AG08395 (cell line): ENCODE data around the gene NMNAT1.
"Not testable (repeated sequence)": the region's sequence is repeated elsewhere in the genome, so short reads cannot be mapped to it uniquely, and the experiment has no call there.

Experiments
- DNase-seq: peaks from one replicate; pipeline ENCODE4 v3.0.0; 2012; ENCODE audit warnings: mixed read lengths, low spot score

Gene NMNAT1

GRCh38 chr1:9920606-9921005 lies 22.7 kb upstream of the NMNAT1 start:
- DNase-seq, result no peak

- no peak for DNase-seq
Measured at GRCh38 chr1:9922342-9922741, 20.9 kb upstream of the NMNAT1 start.

- no peak for DNase-seq
Measured at GRCh38 chr1:9927259-9927658, 16.0 kb upstream of the NMNAT1 start.

DNA sequence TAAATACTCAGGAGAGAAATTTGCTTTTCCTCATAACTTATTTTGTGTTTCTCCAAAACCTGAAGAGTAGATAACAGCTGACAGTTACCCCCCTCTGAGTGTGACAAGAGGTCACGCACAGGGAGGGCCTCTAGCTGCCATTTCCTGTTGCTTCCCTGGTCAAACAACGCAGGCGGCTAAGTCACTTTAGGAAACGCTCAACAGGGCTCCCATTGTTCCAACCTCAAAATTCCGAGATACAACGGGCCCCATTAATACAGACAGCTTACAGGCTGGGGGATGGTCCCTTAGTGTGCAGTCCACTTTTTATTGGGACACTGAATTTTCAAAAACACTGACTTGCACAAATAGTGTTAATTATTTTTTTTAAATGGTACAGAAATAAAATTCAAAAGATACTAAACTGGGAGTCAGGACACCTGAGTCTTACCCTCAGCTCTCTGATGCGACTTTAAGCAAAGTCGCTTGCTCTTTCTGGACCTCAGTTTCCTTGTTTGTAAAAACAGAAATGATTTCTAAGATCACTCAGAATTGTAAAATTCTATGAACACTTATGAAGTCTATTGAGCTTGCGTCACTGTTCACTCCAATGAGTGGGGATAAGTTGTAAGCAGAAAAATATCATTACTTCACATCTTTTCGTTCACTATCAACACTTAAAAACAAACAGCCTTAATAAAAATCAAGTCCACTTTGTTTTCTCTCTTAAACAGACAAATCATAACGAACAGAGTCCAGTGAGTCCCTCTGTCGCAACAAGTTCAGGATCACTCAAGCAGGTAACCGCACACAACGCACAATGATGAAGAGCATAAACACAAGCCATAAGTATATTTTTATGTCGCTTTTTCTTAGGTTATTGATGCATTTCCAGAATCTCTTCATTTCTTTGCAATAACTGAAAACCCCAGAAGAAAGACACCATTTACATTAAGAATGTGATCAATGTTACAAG lies 13.6 kb upstream of the NMNAT1 start:
- DNase-seq, result no peak

DNA sequence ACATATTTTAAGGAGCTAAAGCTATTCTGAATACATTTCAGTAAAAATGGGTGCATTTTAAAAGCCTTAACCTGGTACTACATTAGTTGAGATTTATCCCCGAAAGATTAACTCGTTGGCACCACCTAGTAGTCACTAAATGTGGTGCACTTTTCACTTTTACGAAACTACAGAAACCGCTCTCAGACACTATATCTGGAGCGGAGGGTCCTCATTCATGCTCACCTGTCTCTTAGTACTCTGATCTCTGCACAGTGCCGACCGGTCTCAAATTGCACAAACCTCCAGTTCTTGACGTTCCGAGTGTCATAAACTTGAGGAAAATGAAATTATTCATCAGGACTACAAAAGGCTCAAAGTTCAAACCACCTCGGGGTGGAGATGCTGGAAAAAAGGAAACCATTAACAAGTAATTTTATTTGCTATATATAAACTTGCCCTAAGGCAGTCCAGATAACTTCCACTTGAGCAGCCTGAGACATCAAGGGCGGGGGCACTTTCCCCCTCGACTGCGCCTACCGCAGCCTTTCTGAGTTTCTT lies 806 bp upstream of the NMNAT1 start:
- peak; percentile 69 for DNase-seq

DNA sequence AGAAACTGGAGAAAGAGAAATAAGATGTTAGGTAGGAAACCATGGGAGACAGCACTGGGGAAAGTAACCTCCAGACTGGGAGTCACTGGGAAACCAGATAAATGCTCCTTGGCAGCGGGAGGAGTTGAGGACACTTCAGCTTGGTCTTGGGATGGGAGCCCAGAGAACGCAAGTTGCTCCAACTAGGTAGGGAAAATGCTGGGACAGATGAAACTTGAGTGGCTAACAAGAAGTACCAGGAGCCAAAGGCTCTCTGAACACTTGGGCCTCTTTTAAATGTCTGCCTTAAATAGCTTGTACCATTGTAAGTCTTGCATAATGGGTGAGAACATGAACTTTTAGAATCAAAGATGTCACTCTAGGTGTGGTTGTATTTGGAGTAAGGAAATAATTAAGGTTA lies 3.0 kb downstream of the NMNAT1 start:
- DNase-seq, result no peak

DNA sequence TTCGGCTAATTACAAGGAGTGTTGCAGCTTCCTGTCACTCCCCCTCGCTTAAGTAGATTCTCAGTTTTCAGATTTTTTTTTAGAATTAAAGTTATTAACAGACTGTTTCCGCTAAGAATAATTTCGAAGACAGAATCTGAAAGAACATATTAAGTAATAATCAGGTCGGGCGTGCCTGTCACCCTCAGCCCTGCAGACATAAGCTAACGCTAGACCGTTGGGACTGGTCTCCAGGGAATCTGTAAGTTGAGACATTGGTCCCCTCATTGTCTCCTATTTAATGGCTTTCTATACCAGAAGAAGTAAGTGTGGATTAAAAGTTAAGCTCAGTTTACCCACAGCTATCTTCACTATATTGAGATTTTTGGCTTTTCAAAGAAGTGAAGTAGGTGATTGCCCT lies 14.5 kb downstream of the NMNAT1 start:
- no peak for DNase-seq

- no peak for DNase-seq
Measured at GRCh38 chr1:9960011-9960410, 16.7 kb downstream of the NMNAT1 start.

DNA sequence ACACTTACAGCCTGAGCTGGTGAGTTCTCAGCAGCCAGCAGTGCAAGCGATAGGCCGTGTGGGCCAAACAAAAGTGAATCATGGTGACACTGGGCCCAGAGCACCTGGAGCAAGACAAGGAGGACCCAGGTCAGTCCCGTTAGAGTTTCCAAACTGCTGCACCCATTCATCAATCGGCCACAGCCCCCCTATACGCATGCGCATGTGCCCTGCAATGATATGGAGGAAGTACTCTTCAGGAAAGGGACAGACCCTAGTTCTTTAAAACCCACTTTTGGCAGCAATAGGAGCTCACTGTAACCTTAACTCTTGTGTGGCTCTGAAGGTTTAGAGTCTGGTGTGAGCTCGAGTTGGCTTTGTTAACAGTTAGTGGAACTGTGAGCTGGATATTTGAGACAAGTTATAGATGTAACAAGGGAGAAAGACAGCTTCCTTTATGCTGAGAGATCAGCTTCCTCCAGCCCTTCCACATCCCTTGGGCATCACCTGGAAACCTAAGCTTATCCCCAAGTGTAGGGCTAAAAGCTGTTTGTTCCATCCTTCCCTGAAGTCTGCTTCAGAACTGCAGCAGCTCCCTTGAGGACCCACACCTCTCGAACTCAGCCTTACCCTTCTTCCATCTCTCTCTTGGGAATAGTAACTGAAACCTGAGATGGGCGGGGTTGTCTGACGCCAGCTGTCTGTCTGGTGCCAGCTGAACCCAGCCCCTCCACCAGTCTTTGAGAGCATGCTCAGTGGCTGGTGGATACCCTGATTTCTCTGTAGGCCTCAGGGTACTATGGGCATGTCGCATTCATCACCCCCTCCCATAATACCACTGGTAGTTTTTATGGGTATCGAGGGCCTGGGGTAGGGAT lies 17.7 kb downstream of the NMNAT1 start:
- no peak for DNase-seq

- no peak for DNase-seq
Measured at GRCh38 chr1:9984253-9984652, 41.0 kb downstream of the NMNAT1 start.

GRCh38 chr1:9985001-9985400 lies 41.7 kb downstream of the NMNAT1 start:
- no peak for DNase-seq

DNA sequence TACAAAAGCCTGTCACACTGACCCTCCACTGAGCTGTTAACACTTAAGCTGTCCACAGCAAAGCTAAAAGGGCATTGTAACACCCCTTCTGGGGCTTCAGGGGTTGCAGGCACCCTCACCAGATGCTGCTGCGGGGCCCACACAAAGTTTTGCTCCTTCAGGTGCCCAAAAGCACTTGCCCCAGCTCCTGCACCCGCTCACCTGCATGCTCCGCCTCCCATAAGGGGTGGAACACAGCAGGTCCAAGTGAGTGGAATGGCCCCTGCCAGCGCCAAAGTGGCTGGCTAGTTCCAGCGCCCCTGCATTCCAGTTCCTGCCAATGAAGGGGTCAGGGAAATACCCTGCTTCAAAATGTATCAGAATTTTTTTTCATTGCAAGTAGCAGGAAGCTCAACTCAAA lies 46.5 kb downstream of the NMNAT1 start:
- DNase-seq, result no peak

DNA sequence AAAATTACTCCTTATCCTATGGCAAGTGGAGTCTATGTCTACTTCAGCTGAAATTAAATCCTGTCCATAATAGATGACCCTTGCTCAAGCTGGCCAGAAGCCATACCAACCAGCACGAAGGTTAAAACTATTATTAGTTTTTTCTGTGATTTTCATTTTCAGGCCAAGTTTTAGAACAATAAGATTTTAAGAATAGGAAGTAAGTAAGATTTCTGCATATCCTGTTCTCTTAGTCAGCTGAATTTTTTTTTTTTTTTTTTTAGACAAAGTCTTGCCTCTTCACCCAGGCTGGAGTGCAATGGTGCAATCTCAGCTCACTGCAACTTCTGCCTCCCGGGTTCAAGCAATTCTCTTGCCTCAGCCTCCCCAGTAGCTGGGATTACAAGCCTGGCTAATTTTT lies 47.7 kb downstream of the NMNAT1 start:
- DNase-seq, result no peak

DNA sequence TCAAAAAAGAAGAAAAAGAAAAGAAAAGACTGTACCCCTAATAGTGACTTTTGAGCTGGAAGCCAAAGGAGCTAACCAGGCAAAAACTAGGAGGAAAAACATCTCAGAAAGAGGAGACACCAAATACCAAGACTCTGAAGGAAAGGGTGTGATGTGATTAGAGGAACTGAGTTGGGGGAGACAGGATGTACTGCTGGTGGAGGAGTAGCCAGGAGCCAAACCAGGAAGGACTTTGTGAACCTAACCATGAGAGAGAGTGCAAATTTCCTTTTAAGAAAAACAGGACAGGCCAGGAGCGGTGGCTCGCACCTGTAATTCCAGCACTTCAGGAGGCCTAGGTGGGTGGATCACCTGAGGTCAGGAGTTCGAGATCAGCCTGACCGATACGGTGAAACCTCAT lies 49.6 kb downstream of the NMNAT1 start:
- DNase-seq, result no peak

- no peak for DNase-seq
Measured at GRCh38 chr1:9993561-9994075, 50.3 kb downstream of the NMNAT1 start.

DNA sequence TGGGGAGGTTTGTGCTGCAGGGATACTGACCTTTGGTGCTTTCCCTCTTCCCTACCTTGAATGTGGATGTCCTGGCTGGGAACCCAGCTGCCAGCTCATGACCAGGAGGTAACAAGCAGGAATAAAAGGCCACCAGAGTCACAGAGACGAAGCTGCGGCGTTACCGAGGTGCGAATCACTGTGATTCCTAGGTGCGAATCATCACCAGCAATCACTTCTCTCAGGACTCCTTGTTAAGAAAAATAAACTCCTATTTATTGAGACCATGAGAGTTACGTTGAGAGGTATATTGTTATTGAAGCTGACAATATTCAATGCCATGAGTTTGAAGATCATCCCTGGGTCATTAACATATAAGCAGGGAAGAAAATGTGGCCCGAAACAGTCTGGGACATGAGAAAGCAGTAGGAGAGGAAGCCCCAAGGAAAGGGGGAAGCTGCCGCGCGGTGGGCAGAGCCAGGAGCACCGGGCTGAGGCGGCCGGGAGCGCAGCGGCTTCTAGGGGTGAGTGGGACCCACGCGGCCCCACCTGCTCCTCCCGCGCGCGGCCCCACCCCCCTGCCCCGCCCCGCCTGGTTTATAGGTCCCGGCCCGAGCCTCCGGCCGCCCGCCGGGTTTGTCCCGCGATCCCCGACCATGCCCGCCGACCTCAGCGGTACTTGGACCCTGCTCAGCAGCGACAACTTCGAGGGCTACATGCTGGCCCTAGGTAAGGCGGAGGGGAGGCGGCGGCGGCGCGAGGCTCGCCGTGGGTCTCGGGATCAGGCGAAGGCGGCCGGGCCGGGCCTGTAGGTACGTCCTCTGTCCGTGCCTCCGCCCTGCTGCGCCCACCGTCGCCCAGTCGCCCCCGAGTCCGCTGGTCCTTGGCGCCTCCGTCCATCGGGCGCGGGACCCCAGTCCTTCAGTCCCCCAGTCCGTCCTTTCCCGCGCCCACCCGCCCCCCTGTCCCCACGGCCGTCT lies 53.6 kb downstream of the NMNAT1 start, which contains the start of gene RBP7:
Gene RBP7, plus strand, starts transcription at position 605 of the 959 bp plus-strand sequence. Its CDS starts 31 bp downstream, at position 636.
- no peak for DNase-seq

GRCh38 chr1:10001016-10001665 lies 57.9 kb downstream of the NMNAT1 start:
- no peak for DNase-seq

GRCh38 chr1:10005248-10005647 lies 62.0 kb downstream of the NMNAT1 start:
- not testable (repeated sequence) for DNase-seq

DNA sequence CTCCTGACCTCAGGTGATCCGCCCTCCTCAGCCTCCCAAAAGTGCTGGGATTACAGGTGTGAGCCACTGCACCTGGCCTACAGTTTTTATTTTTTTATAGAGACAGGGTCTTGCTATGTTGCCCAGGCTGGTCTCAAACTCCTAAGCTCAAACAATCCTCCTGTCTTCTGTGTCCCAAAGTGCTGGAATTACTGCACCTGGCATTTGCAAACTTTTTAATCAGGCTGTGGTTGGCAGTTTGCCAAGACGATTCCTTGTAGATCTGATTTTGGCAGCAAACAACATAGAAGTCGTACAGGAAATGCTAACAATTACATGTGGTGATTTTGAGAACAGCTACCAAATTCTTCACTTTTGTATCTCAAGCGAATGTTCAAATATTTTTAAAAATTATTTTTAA lies 63.9 kb downstream of the NMNAT1 start:
- DNase-seq, result no peak

- no peak for DNase-seq
Measured at GRCh38 chr1:10014016-10014415, 70.7 kb downstream of the NMNAT1 start.

DNA sequence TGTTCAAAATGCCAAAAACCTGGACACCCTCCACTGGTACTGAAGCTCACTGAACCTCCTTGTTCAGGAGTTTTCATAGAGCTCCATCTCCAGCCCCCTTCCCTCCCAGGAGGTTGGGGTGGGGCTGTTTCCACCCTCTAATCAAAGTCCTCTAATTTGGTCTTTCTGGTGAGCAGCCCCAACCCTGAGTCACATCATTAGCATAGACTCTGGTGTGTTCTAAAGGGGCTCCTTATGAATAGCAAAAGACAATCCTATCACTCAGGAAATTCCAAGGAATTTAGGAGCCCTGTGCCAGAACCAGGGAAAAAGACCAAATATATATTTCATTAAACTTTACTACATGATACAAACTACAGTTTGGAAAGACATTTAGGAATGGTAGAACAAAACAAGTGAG lies 76.3 kb downstream of the NMNAT1 start:
- no peak for DNase-seq
